CD4-positive, alpha-beta T cell treated with Interleukin-6 at 100 ng/mL for 8 hours (primary cell): ENCODE measurements around the gene CHST9.
"Not testable (repeated sequence)": the region's sequence is repeated elsewhere in the genome, so short reads cannot be mapped to it uniquely, and the experiment has no call there.

ENCODE experiments used
- DNase-seq: peaks from one replicate; pipeline ENCODE4 v3.0.0-alpha.2; 2020; ENCODE audit warnings: mixed read lengths, low spot score

The CHST9 gene

GRCh38 chr18:27004056-27004829, 180.9 kb downstream of the CHST9 start:
- DNase-seq, result no peak

GRCh38 chr18:26999797-27000196, 185.3 kb downstream of the CHST9 start:
- DNase-seq, result no peak

GRCh38 chr18:26993568-26993967, 191.5 kb downstream of the CHST9 start:
- no peak for DNase-seq

- DNase-seq, result no peak
Measured at GRCh38 chr18:26992926-26993325, 192.2 kb downstream of the CHST9 start.

GRCh38 chr18:26989842-26990241, 195.3 kb downstream of the CHST9 start:
- no peak for DNase-seq

- no peak for DNase-seq
Measured at GRCh38 chr18:26981360-26982082, 203.6 kb downstream of the CHST9 start.

- DNase-seq, result no peak
Measured at GRCh38 chr18:26978812-26979341, 206.2 kb downstream of the CHST9 start.

- DNase-seq, result no peak
Measured at GRCh38 chr18:26977781-26978180, 207.3 kb downstream of the CHST9 start.

- no peak for DNase-seq
Measured at GRCh38 chr18:26976206-26976605, 208.9 kb downstream of the CHST9 start.

GRCh38 chr18:26972549-26972948, 212.6 kb downstream of the CHST9 start:
- DNase-seq, result not testable (repeated sequence)

GRCh38 chr18:26971409-26971808, 213.7 kb downstream of the CHST9 start:
- DNase-seq, result no peak

GRCh38 chr18:26970637-26971036, 214.5 kb downstream of the CHST9 start:
- no peak for DNase-seq

- no peak for DNase-seq
Measured at GRCh38 chr18:26965206-26965605, 219.9 kb downstream of the CHST9 start.

- DNase-seq, result no peak
Measured at GRCh38 chr18:26963292-26963691, 221.8 kb downstream of the CHST9 start.

- no peak for DNase-seq
Measured at GRCh38 chr18:26961839-26962238, 223.3 kb downstream of the CHST9 start.

GRCh38 chr18:26960911-26961310, 224.2 kb downstream of the CHST9 start:
- DNase-seq, result no peak

- no peak for DNase-seq
Measured at GRCh38 chr18:26956863-26957262, 228.2 kb downstream of the CHST9 start.

GRCh38 chr18:26948703-26949102, 236.4 kb downstream of the CHST9 start:
- no peak for DNase-seq

- no peak for DNase-seq
Measured at GRCh38 chr18:26943906-26944305, 241.2 kb downstream of the CHST9 start.

GRCh38 chr18:26941584-26941983, 243.5 kb downstream of the CHST9 start:
- DNase-seq, result no peak

GRCh38 chr18:26940744-26941398, 244.2 kb downstream of the CHST9 start:
- no peak for DNase-seq

- no peak for DNase-seq
Measured at GRCh38 chr18:26931659-26932058, 253.4 kb downstream of the CHST9 start.

- DNase-seq, result no peak
Measured at GRCh38 chr18:26930630-26931029, 254.5 kb downstream of the CHST9 start.
